NAMALWA (cell line): ENCODE data around the gene HS6ST3.

Experiments
- DNase-seq: peaks from one replicate; pipeline ENCODE4 v3.0.0-alpha.2; 2015; ENCODE audit warnings: low spot score

The HS6ST3 gene

DNA sequence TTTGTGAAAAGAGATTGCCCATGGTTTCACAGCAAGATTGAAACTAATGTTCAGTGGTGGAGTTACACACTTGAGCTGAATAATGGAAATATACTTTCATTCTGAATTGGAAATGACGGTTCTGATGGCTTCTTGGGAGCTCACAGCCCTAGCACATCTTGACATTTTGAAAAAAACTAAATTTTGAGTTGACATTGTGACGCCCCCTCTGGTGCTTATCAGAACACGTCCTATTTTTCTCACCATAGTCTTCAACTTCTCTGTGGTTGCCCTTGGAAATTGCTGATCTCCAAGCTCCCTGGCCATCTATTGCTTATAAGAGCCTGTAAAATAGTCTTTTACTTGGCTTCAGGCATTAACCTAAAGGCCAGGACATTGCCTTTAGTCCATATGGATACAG lies 702.3 kb downstream of the HS6ST3 start:
- DNase-seq: no peak

DNA sequence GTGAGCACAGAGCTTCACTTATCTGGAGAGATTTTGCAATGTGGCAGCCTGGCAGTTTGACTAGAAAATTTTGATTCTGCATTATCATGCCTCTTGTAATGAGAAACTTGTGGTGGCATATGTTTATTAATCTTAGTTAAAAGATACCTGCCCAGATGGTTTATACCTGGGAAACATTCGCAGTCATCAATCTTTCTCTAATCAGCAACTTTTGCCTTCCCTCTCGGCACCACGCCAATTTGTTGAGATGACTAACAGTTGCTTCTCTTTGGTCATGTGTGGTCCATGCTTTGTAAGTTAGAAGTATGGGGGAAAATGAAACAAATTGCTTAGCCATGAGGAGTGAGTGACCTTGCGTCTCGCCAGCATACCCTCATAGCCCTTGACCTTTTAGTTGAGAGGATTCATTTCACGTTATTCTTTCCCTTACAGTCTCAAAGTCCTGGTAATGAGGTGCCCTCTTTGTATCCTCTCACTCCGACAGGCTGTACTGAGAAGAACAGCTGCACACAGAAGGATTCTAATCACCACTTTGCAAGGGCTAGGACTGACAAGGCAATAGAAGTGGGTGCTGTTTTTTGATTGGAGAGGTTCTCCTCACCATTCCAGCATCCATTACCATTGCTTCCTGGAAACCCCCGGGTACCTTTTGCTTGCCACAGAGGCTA lies 703.0 kb downstream of the HS6ST3 start:
- DNase-seq: no peak

DNA sequence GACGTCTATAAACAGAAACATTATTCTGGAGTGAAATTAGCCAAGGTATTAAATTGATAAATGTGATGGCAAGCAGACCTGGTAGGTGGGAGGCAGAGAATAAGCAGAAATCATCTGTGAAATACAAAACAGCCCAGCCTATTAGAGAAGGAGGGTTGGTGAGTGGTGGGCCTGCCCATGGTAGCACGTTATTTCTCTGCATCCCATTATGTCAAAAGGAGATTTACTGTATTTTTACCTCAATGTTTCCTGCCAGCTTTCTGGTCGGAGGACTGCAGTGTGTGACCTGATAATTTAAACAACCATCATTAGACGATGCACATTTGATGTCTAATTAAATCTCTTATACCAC lies 703.5 kb downstream of the HS6ST3 start:
- DNase-seq: no peak

DNA sequence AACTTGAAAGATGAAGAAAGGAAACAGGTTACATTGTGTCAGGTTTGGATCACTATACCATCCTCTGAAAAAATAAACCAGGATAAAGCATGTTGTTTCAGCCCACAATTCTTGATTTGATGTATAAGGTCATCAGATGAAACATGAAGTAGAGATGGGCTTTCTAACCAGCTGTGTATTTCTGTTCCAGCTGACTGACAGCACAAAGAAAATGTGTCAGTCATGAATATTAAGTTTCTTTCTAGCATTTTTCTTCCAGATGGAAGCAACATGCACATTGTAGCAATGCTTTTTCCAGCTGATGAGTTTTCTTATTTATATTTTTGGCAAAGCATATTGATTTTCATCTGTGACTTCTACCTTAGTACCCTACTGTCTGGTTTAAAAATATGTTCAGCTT lies 704.8 kb downstream of the HS6ST3 start:
- DNase-seq: no peak

DNA sequence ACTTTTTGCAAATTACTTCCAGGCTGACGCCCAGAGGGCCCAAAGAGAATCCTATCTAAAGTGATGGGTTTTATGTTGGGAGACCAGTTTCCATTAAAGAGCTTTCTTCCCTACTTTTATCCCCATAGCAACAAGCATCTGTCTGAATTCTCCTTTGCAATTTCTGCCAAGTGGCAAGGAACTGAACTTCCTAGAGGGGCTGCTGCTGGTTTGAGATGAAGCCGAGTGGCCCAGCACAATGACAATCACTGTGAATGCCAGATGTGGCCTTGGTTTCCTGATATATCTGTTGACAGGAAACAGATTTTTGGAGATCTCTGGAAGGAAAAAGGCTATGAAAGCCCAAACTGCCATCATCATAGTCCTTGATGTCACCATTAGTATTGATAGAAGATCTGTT lies 705.8 kb downstream of the HS6ST3 start:
- DNase-seq: no peak

DNA sequence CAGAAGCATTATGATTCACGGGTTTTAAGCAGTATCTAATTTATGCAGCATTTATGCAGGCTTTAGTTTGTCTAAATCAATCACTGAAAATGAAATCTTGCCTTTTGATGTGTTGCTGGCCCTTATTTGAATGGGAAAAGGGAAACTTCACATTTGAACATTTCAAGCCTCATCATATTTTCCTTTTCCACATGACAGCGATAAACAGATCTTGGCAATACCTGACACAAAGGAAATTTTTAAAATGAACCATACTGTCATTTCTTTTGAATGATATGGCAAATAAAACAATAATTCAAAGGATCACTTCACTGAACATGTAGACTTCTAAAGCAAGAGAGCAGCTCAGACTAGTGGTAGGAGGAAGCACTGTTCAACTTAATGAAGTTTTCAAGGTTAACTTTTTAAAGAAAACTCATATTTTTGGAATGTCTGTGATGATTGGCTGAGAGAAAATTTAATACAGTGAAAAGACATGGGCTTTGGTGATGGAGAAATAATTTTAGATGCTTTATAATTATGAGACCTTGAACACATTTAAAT lies 706.3 kb downstream of the HS6ST3 start:
- DNase-seq: no peak

DNA sequence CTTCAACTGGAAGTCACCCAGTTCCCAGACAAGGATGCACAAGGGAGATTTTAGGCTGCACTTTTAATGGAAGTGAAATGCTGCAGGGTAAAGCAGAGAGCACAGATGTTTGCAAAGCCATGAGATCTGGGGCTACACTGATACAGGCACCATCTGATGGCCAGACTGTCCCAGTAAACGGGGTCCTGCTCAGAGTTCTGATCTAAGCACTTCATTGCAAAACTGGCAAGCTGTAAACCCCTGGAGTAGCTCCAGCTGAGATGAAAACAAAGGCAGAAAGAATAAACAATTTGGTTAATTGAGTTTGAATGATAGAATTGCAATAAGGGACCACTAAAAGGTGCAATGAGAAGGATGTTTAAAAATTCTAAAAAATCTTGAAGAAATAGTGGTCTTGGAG lies 707.2 kb downstream of the HS6ST3 start:
- no peak for DNase-seq

DNA sequence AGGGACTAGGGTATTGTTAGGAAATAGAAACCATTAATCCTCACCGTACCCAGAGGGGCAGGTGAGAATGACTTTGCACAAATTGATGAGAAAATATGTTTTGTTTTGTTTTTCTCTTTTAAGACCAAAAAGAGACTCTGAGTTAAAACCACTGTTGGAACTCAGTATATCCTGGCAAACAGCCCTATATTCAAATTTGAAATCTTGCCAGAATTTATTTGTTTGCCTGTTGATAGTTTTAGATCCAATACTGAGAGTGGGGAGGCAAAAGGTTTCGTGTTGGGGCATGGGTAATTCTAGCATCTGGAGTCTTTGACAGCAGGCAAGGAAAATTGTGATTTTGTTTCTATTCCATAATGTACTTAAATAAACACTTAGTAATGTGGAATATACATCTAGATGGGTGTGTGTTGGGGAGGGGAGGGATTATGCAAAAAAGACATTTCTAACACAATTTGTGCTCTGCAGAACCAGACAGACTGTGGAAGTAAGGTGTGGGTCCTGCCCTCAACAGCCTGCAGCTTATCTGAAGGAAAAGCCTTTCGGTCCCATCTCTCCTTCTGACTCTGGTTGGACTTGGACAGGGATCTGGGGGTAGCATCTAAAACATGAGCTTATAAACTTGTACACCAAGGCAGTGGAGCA lies 713.7 kb downstream of the HS6ST3 start:
- no peak for DNase-seq

DNA sequence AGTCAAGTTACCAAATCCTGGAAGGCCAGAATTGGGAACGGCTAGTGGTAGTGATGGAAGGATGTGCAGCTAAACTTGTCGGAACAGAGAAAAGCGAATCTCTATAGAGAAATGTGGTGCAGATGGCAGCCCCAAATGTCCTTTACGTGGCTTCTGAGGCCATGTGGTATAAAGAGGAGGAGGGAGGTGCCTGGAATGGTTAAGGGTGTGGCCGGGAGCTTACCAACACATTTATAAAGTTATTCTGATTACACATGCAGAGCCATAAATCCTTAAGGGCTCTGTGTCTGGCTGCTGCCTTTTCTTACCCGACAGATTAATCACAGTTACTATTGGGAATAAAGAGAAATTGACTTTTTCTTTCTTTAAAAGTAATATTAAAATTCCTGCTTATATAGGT lies 714.3 kb downstream of the HS6ST3 start:
- no peak for DNase-seq

DNA sequence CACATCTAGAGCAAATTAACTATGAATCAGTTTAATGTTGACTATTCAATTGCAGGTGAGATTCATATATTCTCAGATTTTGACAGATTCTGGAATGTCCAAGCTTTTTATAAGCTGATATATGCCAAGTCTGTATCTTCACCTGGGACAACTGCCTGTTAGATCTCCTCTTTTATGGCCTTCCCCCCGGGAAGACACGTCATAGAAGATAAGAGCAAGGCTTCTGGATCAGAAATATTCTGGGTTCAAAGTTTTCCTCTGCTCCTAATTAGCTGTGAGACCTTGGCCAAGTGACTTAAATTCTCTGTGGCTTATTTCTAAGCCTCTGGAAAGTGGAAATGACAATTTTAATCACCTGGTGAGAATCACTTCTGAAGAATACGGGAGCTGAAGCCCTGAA lies 716.8 kb downstream of the HS6ST3 start:
- DNase-seq: no peak

DNA sequence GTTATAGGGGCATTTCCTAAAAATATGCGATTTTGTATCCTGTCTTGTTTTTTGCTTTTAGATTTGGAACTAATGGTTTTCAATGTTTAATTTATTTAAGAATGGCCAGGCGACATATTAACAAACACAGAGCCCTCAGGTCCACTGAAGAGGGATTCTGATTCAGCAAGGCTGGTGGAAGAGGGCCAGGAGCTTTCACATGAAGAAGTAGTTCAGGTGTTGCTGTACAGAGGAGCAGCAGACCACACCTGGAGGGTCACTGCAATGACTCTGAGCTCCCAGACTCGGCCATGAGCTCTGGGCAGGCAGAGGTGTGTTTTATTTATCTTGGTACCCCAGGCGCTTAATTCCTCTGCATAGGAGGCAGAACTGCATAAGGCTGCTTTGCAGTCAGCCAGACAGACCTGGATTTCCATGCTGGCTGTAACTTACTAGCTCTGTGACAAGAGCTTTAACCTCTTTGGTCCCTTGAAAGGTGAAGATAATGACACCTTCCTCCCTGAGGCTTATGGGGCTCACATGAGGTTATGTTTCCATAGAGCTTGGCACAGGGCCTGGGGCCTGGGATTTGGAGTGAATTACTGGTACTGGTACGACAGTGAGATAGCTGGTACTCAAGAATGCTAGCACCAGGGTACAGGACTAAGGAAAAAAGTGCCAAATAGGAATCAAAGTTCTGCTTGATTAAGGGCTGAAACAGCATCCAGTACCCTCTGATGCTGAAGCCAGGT lies 719.6 kb downstream of the HS6ST3 start:
- DNase-seq: no peak

DNA sequence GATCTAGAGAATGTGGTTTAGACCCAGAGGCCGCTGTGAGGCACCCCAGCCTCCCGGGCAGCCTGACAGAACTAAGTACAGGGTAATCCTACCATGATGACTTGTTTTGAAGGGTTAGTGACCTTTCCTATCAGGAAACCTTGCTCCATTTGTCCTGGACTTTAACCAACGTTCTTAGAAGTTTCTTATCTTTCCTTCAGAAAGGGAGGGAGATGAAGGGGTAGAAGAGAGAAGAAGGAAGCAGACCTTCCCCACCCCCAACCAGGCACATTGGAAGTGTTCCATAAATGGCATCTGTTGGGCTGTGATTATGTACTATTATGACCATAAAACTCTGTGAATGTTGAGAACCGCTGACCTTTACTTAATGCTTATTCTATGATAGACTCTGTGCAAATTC lies 720.2 kb downstream of the HS6ST3 start:
- no peak for DNase-seq

DNA sequence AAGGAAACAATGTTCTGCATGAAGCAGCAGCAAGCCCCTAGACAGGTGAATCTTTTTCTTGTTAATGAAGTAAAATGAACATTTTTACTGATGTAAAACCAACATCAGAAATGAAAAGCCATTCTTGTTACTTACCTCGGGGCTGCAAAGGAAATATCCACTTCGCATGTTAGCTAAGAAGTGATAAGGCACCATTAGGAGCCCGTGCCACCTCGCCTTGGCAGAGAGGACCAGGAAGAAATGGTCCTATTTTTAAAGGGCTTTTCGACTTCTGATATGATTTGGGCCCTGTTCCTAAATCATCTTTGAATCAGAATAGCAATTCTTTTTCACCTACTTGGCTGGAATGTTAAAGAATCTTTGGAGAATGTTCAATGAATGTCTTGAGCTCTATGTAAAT lies 721.1 kb downstream of the HS6ST3 start:
- DNase-seq: no peak

DNA sequence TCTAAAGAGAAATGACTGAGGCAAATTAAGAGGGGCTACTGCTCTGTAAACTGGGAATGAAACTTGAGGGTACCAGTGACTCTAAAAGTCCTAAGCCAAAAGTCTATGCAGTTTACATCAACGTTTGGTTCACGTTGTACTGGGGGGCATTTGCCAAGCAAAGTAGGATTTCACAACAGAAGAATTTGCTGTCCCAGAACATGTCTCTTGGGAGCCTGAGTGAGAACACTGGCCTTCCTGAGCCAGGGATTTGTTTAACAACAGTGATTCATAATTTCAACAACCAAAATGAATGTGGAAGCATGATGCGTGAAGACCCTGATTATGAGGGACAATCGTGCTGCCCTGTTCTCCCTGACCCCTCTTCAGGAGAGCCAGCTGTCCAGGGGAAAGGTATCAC lies 726.4 kb downstream of the HS6ST3 start:
- no peak for DNase-seq

DNA sequence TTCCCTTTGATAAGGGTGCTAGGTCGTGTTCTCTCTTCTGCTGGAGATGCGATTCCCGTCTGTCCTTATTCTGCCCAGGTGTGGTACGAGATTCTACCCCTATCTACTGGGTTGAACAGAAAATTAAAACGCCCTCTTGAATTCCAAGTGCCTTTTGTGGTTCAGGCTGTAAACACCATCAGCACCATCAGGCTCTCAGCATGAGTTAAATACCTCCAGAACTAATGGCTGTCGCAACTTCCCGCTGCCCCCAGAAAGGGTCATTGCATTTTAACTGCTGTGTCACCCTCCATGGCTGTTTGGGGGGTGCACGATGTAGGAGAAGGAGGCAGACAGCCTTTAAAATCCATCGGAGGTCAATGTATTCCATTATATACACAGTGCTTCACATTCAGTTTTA lies 727.0 kb downstream of the HS6ST3 start:
- DNase-seq: no peak

DNA sequence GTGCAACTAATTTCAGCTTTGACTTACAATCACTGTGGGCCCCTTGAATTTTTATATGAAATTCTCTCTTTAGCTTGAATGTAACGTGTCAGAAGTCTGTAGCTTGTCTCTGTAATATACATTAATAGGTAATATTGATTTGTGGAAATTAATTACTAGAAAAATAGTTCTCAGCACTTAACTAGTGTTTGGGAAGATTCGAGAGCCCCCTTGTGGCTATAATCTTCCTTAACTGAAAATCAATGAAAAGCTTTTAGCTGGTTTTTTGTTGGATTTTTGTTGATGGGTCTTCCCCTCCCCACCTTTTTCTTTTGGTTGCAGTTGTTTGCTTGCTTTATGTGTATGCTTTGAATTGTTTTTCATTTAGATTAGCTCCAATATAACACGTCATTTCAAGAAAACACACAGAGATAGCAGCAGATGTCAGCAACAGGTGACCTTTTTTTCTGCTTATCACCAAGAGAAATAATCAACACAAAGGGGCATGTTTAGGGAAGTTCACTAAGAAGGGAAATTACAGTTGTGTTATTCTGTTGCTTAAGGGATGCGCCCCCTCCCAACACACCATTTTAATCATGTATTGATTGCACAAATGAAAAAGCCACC lies 727.5 kb downstream of the HS6ST3 start:
- peak; percentile 53 for DNase-seq

DNA sequence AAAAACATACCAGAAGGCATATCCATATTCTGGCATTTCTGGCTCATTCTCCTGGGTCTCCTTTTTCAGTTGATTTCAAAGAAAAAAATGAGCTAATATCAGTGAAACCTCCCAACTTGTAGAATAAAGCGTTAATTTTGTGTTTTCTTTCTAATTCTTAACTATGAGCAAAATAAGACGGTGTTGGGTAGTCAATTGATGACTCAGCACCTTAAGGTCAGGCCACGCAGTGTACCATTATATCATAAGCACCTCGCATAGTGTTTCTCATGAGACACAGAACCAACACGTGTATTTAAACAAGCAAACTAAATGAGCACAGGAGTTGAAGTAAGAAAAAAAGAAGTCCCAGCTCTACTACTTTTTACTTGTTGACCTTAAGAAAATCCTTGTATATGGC lies 729.5 kb downstream of the HS6ST3 start:
- DNase-seq: no peak

DNA sequence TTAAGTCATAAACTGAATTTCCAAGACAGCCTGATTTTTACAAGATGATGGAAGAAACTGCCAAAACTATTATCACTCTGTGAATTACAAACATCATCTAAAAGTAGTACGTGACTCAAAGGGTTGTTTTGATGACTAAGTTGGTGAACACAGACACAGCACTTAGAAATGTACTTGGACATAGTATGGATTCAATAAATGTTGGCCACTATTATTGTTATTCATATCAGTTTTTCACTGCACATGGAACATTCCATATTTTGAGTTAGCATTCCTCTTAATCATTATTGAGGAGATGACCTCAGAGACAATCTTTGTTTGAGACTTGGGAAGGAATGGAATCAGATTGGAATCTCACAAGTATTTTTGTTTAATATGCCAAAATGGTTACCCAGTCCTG lies 731.5 kb downstream of the HS6ST3 start:
- no peak for DNase-seq

DNA sequence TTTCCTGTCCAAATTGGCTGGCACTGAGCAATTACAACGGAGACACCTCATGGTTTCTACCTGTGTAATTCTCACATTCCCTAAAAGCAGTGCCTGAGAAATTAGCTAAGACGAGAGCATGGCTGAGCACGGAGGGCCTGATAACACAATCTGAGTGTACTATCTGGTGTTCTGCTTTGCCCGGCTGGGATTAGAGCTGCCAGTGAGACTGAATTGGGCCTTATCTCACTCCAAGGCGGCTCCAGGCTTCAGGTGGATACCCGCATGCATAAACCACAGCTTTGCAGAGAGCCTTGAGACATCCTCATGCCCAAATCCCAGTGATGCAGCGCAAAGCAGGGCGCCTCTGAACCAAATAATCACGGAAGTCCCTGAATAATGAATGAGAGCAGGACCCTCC lies 732.1 kb downstream of the HS6ST3 start:
- no peak for DNase-seq

DNA sequence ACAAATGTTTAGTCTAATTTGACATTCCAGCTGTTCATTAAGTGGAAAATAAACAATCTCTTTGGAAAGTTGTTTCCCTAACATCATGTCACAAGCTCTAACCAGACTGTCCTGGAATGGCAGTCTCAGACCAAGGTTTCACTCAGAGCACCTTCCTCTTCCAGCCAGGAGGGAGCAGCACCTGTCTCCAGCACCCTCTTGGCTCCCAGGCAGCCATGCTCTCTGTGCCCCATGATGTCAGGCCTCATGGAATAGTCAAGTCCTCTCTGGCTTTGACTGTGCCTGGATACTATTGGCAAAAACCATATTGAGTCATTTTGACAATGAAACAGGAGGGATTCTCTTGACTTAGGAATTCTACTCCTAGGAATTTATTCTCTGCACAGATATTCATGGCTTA lies 733.0 kb downstream of the HS6ST3 start:
- DNase-seq: peak; percentile 25

DNA sequence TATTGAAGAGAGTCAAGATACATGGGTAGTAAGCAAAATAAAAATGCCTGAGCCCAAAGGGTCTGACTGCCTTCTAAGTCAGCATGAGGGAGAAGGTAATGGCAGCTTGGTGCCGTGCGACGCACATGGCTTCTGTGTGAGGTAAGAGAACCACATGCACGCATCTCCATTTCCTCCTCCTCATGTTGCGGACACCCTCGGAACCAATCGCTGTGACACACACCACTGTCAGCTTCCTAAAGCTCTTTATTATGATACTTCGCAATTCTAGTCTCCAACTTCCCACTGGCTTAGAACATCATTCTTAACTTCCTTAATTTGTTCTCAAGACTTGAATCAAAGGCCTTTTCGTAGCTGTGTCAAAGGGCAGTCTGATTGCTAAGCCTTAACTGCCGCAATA lies 734.2 kb downstream of the HS6ST3 start:
- DNase-seq: no peak

DNA sequence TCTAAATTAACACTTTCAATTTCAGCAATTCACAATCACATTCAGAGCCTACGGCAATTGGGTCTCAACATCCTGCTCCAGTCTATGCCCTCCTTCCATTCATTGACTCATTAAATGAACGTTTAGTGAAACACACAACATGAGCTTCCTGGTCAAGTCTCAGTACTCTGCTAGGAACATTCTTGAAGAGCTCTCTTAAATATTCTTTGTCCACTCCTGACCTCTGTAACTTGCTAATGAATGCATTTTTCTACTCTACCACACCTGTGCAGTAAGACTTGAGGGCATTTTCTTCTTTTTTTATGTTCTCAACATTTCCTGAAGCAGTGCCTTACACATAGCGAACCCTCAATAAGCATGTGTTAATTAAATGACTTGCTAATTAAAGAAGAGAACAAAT lies 735.7 kb downstream of the HS6ST3 start:
- no peak for DNase-seq

DNA sequence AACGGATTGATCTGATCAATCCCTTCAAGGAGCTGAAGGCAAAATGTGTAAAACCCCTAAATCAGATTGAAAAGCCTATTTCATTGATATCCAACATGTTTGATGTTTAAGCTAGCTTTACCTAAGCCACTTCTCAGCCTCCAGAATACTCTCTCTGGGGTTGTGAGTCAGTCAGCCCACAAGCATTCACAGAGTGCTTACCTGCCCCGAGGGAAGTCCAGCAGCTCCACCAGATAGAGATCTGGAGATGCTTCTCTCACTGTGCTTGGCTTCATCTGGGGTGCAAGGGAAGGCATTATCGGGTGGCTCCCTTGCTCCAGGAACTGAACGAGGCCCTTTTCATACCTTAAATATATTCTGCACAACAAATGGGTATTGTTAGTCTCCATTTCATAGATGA lies 744.7 kb downstream of the HS6ST3 start:
- no peak for DNase-seq
